OCI-LY7 (cell line): ENCODE measurements around the gene POLR1D. TPM values are rescaled to one million over a fixed set of nuclear protein-coding genes. Genes with fewer than 3 reads are reported as not detected.

ENCODE experiments used
- BruUV-seq: library from RNA; stranded (reverse); fragments of 400-500 nt; replicated peaks from 2 replicates; lab custom pipeline; 2021; lab: Mats Ljungman, UMichigan
- CTCF ChIA-PET: fragments of 300-600 bp; sonication (Branson Sonifier 250); formaldehyde crosslinking; loops from one replicate; lab custom pipeline; 2022; ENCODE audit warnings: antibody characterized with exemption; ENCODE audit not compliant: unreplicated experiment; lab: Charles Lee
- POLR2A ChIA-PET: fragments of 300-600 bp; sonication (Branson Sonifier 250); formaldehyde crosslinking; loops from one replicate; lab custom pipeline; 2022; ENCODE audit warnings: antibody characterized with exemption; lab: Charles Lee
- DNase-seq: peaks from one replicate; pipeline ENCODE4 v3.0.0-alpha.2; 2015; ENCODE audit warnings: low spot score
- H2AFZ ChIP-seq: fragments of 200-600 bp; sonication (generic), shearing (Covaris generic); 2 replicates; pipeline ENCODE4 v1.6.1; 2014; ENCODE audit warnings: mild to moderate bottlenecking, antibody characterized with exemption, low read length, moderate library complexity
- H3K27ac ChIP-seq: fragments of 200-600 bp; sonication (generic); 2 replicates; pipeline ENCODE4 v1.5.1; 2014; ENCODE audit warnings: mixed run types, low read depth, mild to moderate bottlenecking, moderate library complexity, low read length, inconsistent platforms; ENCODE audit not compliant: poor library complexity, severe bottlenecking
- H3K36me3 ChIP-seq: fragments of 200-600 bp; sonication (generic); 2 replicates; pipeline ENCODE4 v1.6.1; 2014; ENCODE audit warnings: mild to moderate bottlenecking, antibody characterized with exemption, low read length, moderate library complexity, mixed read lengths; ENCODE audit not compliant: insufficient read depth
- H3K4me1 ChIP-seq: fragments of 200-600 bp; sonication (generic); 2 replicates; pipeline ENCODE4 v1.5.1; 2014; ENCODE audit warnings: mild to moderate bottlenecking, low read length; ENCODE audit not compliant: insufficient read depth, poor library complexity, severe bottlenecking
- H3K4me2 ChIP-seq: fragments of 200-600 bp; sonication (generic); 2 replicates; pipeline ENCODE4 v1.6.1; 2014; ENCODE audit warnings: mild to moderate bottlenecking, low read length
- H3K4me3 ChIP-seq: fragments of 200-600 bp; sonication (generic); 2 replicates; pipeline ENCODE4 v1.5.1; 2014; ENCODE audit warnings: mild to moderate bottlenecking, low read depth, low read length; ENCODE audit not compliant: poor library complexity, severe bottlenecking
- H3K79me2 ChIP-seq: fragments of 200-600 bp; sonication (generic); 2 replicates; pipeline ENCODE4 v1.6.1; 2016; ENCODE audit warnings: low read depth, mild to moderate bottlenecking, low read length, moderate library complexity, mixed read lengths; ENCODE audit not compliant: insufficient read depth
- H3K9me2 ChIP-seq: fragments of 200-600 bp; sonication (generic); 2 replicates; pipeline ENCODE4 v1.6.1; 2016; ENCODE audit warnings: mild to moderate bottlenecking, low read length, mixed read lengths; ENCODE audit not compliant: insufficient read depth
- H3K9me3 ChIP-seq: fragments of 200-600 bp; sonication (generic); 2 replicates; pipeline ENCODE4 v1.6.1; 2014; ENCODE audit warnings: mild to moderate bottlenecking, mixed run types, low read length, mixed read lengths
- H4K20me1 ChIP-seq: fragments of 200-600 bp; sonication (generic); 2 replicates; pipeline ENCODE4 v1.6.1; 2014; ENCODE audit warnings: mild to moderate bottlenecking, antibody characterized with exemption, low read length, moderate library complexity, mixed read lengths; ENCODE audit not compliant: insufficient read depth
- CTCF ChIP-seq: fragments of 200-600 bp; sonication (generic); conservative IDR thresholded peaks from 2 replicates; pipeline ENCODE4 v1.5.1; 2014; ENCODE audit warnings: mild to moderate bottlenecking, antibody characterized with exemption, low read length, moderate library complexity, mixed read lengths
- EZH2phosphoT487 ChIP-seq: fragments of 200-600 bp; sonication (generic); IDR thresholded peaks from 2 replicates; pipeline ENCODE4 v1.6.1; 2018; ENCODE audit warnings: low read depth, borderline replicate concordance, mild to moderate bottlenecking, mixed run types, antibody characterized with exemption, low read length, moderate library complexity, mixed read lengths
- intact Hi-C: fragments of 100-400 bp; cut with micrococcal nuclease; formaldehyde crosslinking; loops from one replicate; pipeline ENCODE4 v1.10.0; 2022; ENCODE audit not compliant: unreplicated experiment
- total RNA-seq, 2 experiments: library from RNA; depleted of rRNA in 1 of 2; stranded (reverse); fragments of >200 nt in 1 of 2; shearing (Covaris generic) in 1 of 2; gene quantifications; 2 replicates each; pipeline ENCODE4 v1.2.3, GENCODE V29; 2014 to 2022

The POLR1D gene
- total RNA-seq, 2 experiments from 2014 or later, result 115 to 174 TPM

DNA sequence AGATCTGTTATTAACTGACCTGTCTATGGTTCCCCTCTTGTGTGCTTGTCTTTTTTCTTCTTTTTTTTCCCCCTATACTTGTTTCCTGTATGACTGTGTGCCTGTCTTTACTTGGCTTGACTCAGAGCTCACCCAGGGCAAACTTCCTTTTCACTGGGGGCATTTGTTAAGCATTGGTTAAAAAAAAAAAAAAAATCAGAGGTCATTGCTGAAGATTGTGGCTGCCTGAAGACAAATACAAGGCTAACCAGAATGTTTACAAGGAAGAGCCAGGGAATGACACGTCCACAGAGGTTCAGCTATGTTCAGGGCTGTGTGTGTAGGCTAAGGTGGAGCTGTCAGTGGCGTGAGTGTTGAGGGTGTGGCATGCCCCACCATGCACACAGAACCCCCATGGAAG lies 48.4 kb upstream of the POLR1D start:
- intact Hi-C loops, result no loop called here
- POLR2A ChIA-PET, result interaction anchor here (0.7 kb wide), 2 partner anchors 33 to 667 kb away, joined by 3 read pairs; no protein-coding TSS in a partner anchor

DNA sequence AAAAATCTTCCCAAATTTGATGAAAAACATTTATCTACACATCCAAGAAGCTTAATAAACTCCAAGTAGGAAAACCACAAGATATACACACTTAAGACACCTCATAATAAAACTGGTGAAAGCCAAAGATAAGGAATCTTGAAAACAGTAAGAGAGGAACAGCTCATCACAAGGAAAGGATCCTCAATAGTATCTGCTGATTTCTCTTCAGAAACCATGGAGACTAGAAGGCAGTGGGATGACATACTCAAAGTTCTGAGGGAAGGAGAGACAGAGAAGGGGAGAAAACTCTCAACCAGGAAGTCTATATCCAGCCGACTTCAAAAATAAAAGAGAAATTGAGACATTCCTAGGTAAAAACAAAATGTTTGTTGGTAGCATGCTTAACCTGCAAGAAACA lies 47.0 kb upstream of the POLR1D start:
- no peak overlapping the region for H2AFZ ChIP-seq
- intact Hi-C loops, result no loop called here
- H3K4me3 ChIP-seq, result no peak overlapping the region
- H3K79me2 ChIP-seq, result no peaks in the 10 kb centered on the region
- no peaks in the 10 kb centered on the region for H3K9me2 ChIP-seq
- ChIA-PET POLR2A (interaction anchor here (0.7 kb wide), 1 partner anchor 30 kb away, joined by 3 read pairs; no protein-coding TSS in a partner anchor), CTCF (no interaction called here)
- no peaks in the 10 kb centered on the region for H3K4me1 ChIP-seq
- no peak for TF ChIP-seq EZH2phosphoT487
- TF ChIP-seq CTCF, result no peak
- H4K20me1 ChIP-seq, result no peaks in the 10 kb centered on the region
- H3K27ac ChIP-seq, result no peak overlapping the region
- BruUV-seq, result no TSS peak
- H3K4me2 ChIP-seq, result no peak overlapping the region
- DNase-seq, result no peak
- H3K9me3 ChIP-seq, result no peaks in the 10 kb centered on the region
- no peaks in the 10 kb centered on the region for H3K36me3 ChIP-seq

More for the DNA sequence above, 48.4 kb upstream of the POLR1D start:
- Histone ChIP-seq H2AFZ (no peak overlapping the region), H3K36me3 (no peaks in the 10 kb centered on the region), H3K79me2 (no peaks in the 10 kb centered on the region), H3K9me3 (no peaks in the 10 kb centered on the region), H3K4me2 (no peak overlapping the region), H3K9me2 (no peaks in the 10 kb centered on the region), H3K4me1 (no peaks in the 10 kb centered on the region), H3K4me3 (no peak overlapping the region), H3K27ac (no peak overlapping the region), H4K20me1 (no peaks in the 10 kb centered on the region)
- CTCF ChIA-PET, result no interaction called here
- no TSS peak for BruUV-seq
- no peak for TF ChIP-seq CTCF
- TF ChIP-seq EZH2phosphoT487, result no peak
- DNase-seq, result no peak

DNA sequence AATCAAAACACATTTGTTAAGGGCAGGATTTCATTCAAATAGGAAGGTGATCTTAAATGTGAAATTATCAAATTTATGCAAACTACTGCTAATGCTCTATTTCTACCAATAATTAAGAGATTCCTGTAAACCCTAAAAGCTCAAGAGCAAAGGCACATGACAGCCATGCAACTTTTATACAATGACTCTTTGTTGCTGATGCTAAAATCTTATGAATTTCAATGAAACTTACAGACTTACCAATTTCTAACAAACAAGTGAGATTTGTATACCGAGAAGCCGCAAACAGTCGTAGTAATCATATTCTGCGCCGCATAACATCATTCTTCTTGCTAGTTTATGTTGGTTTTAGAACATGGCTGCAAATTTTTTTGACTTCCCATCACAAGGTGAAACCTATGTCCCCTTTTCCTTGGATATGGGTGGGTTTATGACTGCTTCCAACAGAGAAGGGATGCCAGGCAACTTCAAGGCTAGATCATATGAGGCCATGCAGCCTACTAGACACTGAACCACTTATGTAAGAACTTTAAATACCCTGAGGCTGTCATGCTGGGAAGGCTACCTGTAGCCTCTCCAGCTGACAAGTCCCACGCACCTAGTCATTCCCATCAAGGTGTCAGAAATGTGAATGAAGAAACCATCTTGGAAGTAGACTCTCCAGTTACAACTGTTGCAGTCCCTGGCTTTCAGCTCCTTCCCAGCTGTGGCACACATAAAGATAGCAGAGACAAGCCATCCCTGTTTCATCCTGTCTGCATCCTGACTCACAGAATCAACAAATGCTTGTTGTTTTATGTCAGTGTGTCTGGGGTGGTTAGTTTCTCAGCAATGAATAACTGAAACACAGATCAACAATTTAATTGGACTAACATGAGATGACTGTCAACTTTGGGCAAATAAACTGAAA lies 43.3 kb upstream of the POLR1D start:
- no peak overlapping the region for H3K27ac ChIP-seq
- no TSS peak for BruUV-seq
- TF ChIP-seq CTCF (no peak), EZH2phosphoT487 (no peak)
- no peak for DNase-seq
- ChIA-PET CTCF (no interaction called here), POLR2A (no interaction called here)
- intact Hi-C loops, result no loop called here
- peaks cover 6% of the 10 kb centered on the region; the same call in 1 of the 2 replicates for H3K36me3 ChIP-seq
- H2AFZ ChIP-seq, result no peak overlapping the region
- no peaks in the 10 kb centered on the region for H3K9me2 ChIP-seq
- H3K4me2 ChIP-seq, result no peak overlapping the region
- no peaks in the 10 kb centered on the region for H4K20me1 ChIP-seq
- H3K9me3 ChIP-seq, result no peaks in the 10 kb centered on the region
- no peaks in the 10 kb centered on the region for H3K4me1 ChIP-seq
- H3K79me2 ChIP-seq, result no peaks in the 10 kb centered on the region
- no peak overlapping the region for H3K4me3 ChIP-seq
